HepG2 (cell line): ENCODE results near the gene KRTAP4-16. TPM values are rescaled to one million over a fixed set of nuclear protein-coding genes. Genes with fewer than 3 reads are reported as not detected.

Experiments used
- ATAC-seq: fragments of 200-7000 bp; cut with Tn5 transposase; 3 replicates; pipeline ENCODE4 v1.9.1; 2020; ENCODE audit warnings: mild to moderate bottlenecking, moderate library complexity
- BruUV-seq: library from RNA; stranded (reverse); fragments of 400-500 nt; replicated peaks from 2 replicates; lab custom pipeline; 2021; lab: Mats Ljungman, UMichigan
- CTCF ChIA-PET: fragments of 300-600 bp; formaldehyde crosslinking; extraction: SDS; loops from one replicate; lab custom pipeline; 2021; ENCODE audit warnings: low total read pairs, inconsistent platforms, low intra/inter-chr PET ratio; lab: Yijun Ruan, JAX
- POLR2A ChIA-PET: fragments of 350-600 bp; sonication (Branson Sonifier 250); formaldehyde crosslinking; loops from one replicate; lab custom pipeline; 2020; ENCODE audit warnings: antibody characterized with exemption, inconsistent platforms; lab: Yijun Ruan, JAX
- DNase-seq: peaks from one replicate; pipeline ENCODE4 v3.0.0-alpha.2; 2015; ENCODE audit warnings: low spot score
- FAIRE-seq: peaks from 3 replicates; lab custom pipeline; 2011; peaks lifted over from hg19 to GRCh38; lab: Jason Lieb, UNC
- H2AFZ ChIP-seq: one replicate; pipeline ENCODE4 v1.6.1; 2011; ENCODE audit warnings: low read length, inconsistent platforms
- H3K27ac ChIP-seq: fragments of 300-600 bp; 3 replicates; pipeline ENCODE4 v1.8.0; 2011; ENCODE audit warnings: mixed run types, mild to moderate bottlenecking, mixed read lengths, low read length, inconsistent platforms; ENCODE audit not compliant: insufficient read depth; ENCODE audit errors: extremely low read length
- H3K27me3 ChIP-seq, 2 experiments: fragments of 200-600 bp in 1 of 2; 2 replicates in 1 of 2; 3 replicates in 1 of 2; pipeline versions ENCODE4 v1.6.0 to v1.8.0; 2011; ENCODE audit warnings: low read length in 2 of 2, mild to moderate bottlenecking in 2 of 2, moderate library complexity in 2 of 2, inconsistent platforms in 1 of 2; ENCODE audit not compliant: insufficient read depth in 2 of 2, control insufficient read depth in 1 of 2
- H3K36me3 ChIP-seq, 2 experiments: fragments of 200-600 bp in 1 of 2; replicated peaks in 1 of 2; 2 replicates in 1 of 2; 3 replicates in 1 of 2; pipeline versions ENCODE4 v1.5.1 to v1.8.0; 2011; ENCODE audit warnings: low read length in 2 of 2, inconsistent platforms in 1 of 2; ENCODE audit not compliant: insufficient read depth in 2 of 2, control insufficient read depth in 1 of 2
- H3K4me1 ChIP-seq: 2 replicates; pipeline ENCODE4 v1.5.1; 2012; ENCODE audit warnings: low read length, inconsistent platforms; ENCODE audit not compliant: insufficient read depth
- H3K4me2 ChIP-seq: 2 replicates; pipeline ENCODE4 v1.6.0; 2011; ENCODE audit warnings: low read depth, low read length, inconsistent platforms
- H3K4me3 ChIP-seq, 3 experiments: fragments of 200-600 bp in 1 of 3; sonication (generic), shearing (Covaris generic) in 1 of 3; replicated peaks in 1 of 3; 2 replicates each; pipeline ENCODE4 v1.5.1; 2011 to 2016; ENCODE audit warnings: low read length in 3 of 3, inconsistent platforms in 2 of 3, low read depth in 2 of 3, mild to moderate bottlenecking in 2 of 3, control low read depth in 1 of 3, mixed read lengths in 1 of 3; ENCODE audit not compliant: insufficient read depth in 1 of 3
- H3K79me2 ChIP-seq: one replicate; pipeline ENCODE4 v1.6.1; 2011; ENCODE audit warnings: low read length, inconsistent platforms; ENCODE audit not compliant: insufficient read depth
- H3K9ac ChIP-seq: 2 replicates; pipeline ENCODE4 v1.6.0; 2011; ENCODE audit warnings: mild to moderate bottlenecking, low read depth, low read length, inconsistent platforms; ENCODE audit not compliant: insufficient read depth
- H3K9me3 ChIP-seq: 2 replicates; pipeline ENCODE4 v1.5.1; 2012; ENCODE audit warnings: mild to moderate bottlenecking, low read length
- H4K20me1 ChIP-seq: 2 replicates; pipeline ENCODE4 v1.6.0; 2011; ENCODE audit warnings: inconsistent platforms, mild to moderate bottlenecking, low read length, moderate library complexity; ENCODE audit not compliant: insufficient read depth
- ATF7-NPFF ChIP-seq: sonication (generic); formaldehyde crosslinking; IDR thresholded peaks from 2 replicates; pipeline ENCODE4 v1.8.1; 2023; ENCODE audit warnings: mild to moderate bottlenecking, low read depth, missing genetic modification reagents, moderate library complexity
- DMTF1 ChIP-seq: sonication (generic); formaldehyde crosslinking; IDR thresholded peaks from 2 replicates; pipeline ENCODE4 v1.4.0; 2020; ENCODE audit warnings: mild to moderate bottlenecking, missing genetic modification reagents
- EEA1 ChIP-seq: sonication (generic); formaldehyde crosslinking; IDR thresholded peaks from 2 replicates; pipeline ENCODE4 v1.5.1; 2020; ENCODE audit warnings: mild to moderate bottlenecking, missing genetic modification reagents, borderline replicate concordance
- HES4 ChIP-seq: sonication (generic); formaldehyde crosslinking; IDR thresholded peaks from 2 replicates; pipeline ENCODE4 v1.9.0; 2021; ENCODE audit warnings: mild to moderate bottlenecking, missing genetic modification reagents, borderline replicate concordance
- KDM3A ChIP-seq: IDR thresholded peaks from 2 replicates; pipeline ENCODE4 v1.6.1; 2018; ENCODE audit warnings: low read depth, missing compliant biosample characterization
- KDM6A ChIP-seq: IDR thresholded peaks from 2 replicates; pipeline ENCODE4 v1.6.1; 2016; ENCODE audit warnings: low read depth
- MATR3 ChIP-seq: sonication (generic); formaldehyde crosslinking; IDR thresholded peaks from 2 replicates; pipeline ENCODE4 v1.4.0; 2020; ENCODE audit warnings: missing genetic modification reagents
- NBN ChIP-seq: fragments of 450-650 bp; conservative IDR thresholded peaks from 2 replicates; pipeline ENCODE4 v1.6.1; 2017
- SYNCRIP ChIP-seq: fragments of 200-400 bp; formaldehyde crosslinking; IDR thresholded peaks from 2 replicates; pipeline ENCODE4 v1.6.1; 2018; ENCODE audit warnings: mild to moderate bottlenecking, low read depth, low read length; ENCODE audit not compliant: insufficient read depth
- TCF7L2 ChIP-seq: IDR thresholded peaks from 2 replicates; pipeline ENCODE4 v1.6.1; 2011; ENCODE audit warnings: mild to moderate bottlenecking, low read depth, low read length, moderate library complexity
- ZBTB1 ChIP-seq: sonication (generic); formaldehyde crosslinking; IDR thresholded peaks from 2 replicates; pipeline ENCODE4 v1.4.0; 2020; ENCODE audit warnings: missing genetic modification reagents, borderline replicate concordance
- ZBTB21 ChIP-seq: sonication (generic); formaldehyde crosslinking; IDR thresholded peaks from 2 replicates; pipeline ENCODE4 v1.4.0; 2020; ENCODE audit warnings: missing genetic modification reagents
- ZNF292 ChIP-seq: sonication (generic); formaldehyde crosslinking; IDR thresholded peaks from 2 replicates; pipeline ENCODE4 v1.8.1; 2022; ENCODE audit warnings: mild to moderate bottlenecking, low read depth, missing genetic modification reagents, borderline replicate concordance
- ZNF30 ChIP-seq: sonication (generic); formaldehyde crosslinking; IDR thresholded peaks from 2 replicates; pipeline ENCODE4 v1.5.0; 2020; ENCODE audit warnings: mild to moderate bottlenecking, missing genetic modification reagents
- ZNF513 ChIP-seq: sonication (generic); formaldehyde crosslinking; conservative IDR thresholded peaks from 2 replicates; pipeline ENCODE4 v1.5.0; 2020; ENCODE audit warnings: missing genetic modification reagents
- ZNF556 ChIP-seq: sonication (generic); formaldehyde crosslinking; IDR thresholded peaks from 2 replicates; pipeline ENCODE4 v1.4.0; 2020; ENCODE audit warnings: mild to moderate bottlenecking, missing genetic modification reagents, borderline replicate concordance
- ZNF615 ChIP-seq: sonication (generic); formaldehyde crosslinking; IDR thresholded peaks from 2 replicates; pipeline ENCODE4 v1.5.0; 2020; ENCODE audit warnings: mild to moderate bottlenecking, missing genetic modification reagents, borderline replicate concordance
- ZNF749 ChIP-seq: sonication (generic); formaldehyde crosslinking; IDR thresholded peaks from 2 replicates; pipeline ENCODE4 v1.8.0; 2022; ENCODE audit warnings: mild to moderate bottlenecking, missing genetic modification reagents, moderate library complexity, borderline replicate concordance
- in situ Hi-C: cut with HindIII; loops from 2 replicates; pipeline ENCODE4 v1.10.0; 2017; ENCODE audit warnings: low pct_unique_long_range_greater_than_20kb; ENCODE audit not compliant: extremely low pct_ligation_motif_present
- intact Hi-C: fragments of 100-400 bp; cut with micrococcal nuclease; formaldehyde crosslinking; loops from one replicate; pipeline ENCODE4 v1.10.0; 2022; ENCODE audit not compliant: unreplicated experiment
- polyA plus RNA-seq, 8 experiments: library from polyadenylated mRNA; depleted of rRNA in 3 of 8; stranded (reverse) in 7 of 8; unstranded in 1 of 8; fragments of >200 nt; fragmentation: Illumina TruSeq in 4 of 8; extraction: Trizol in 4 of 8; gene quantifications; 2 replicates each; pipeline versions ENCODE4 v1.2.1 to v1.2.3, GENCODE V29; 2011 to 2016; ENCODE audit warnings: low read depth in 4 of 8, missing spikeins in 1 of 8, mixed read lengths in 1 of 8; ENCODE audit not compliant: insufficient read depth in 1 of 8
- total RNA-seq, 5 experiments: library from RNA; depleted of rRNA; stranded (reverse); fragments of >200 nt; fragmentation: Illumina TruSeq; extraction: Trizol; gene quantifications; 2 replicates each; pipeline ENCODE4 v1.2.3, GENCODE V29; 2016; ENCODE audit warnings: low read depth in 1 of 5
- TF ChIP-seq, protein P1 (sequence below): sonication (generic); formaldehyde crosslinking; IDR thresholded peaks from 2 replicates; pipeline ENCODE4 v1.5.0; 2020; ENCODE audit warnings: missing genetic modification reagents
- TF ChIP-seq, protein P2 (sequence below): sonication (generic); formaldehyde crosslinking; IDR thresholded peaks from 2 replicates; pipeline ENCODE4 v1.4.0; 2020; ENCODE audit warnings: missing genetic modification reagents

KRTAP4-16 gene
- total and polyA plus RNA-seq, 2 of the 13 experiments (the other 11 are each of a cell fraction or from before 2014, with no cell fraction given) = not detected

- H3K9ac ChIP-seq = no peak overlapping the region
- no peak overlapping the region for H3K4me3 ChIP-seq
- no peaks in the 10 kb centered on the region for H4K20me1 ChIP-seq
- H3K4me1 ChIP-seq = peaks cover 17% of the 10 kb centered on the region
- intact Hi-C loops = no loop called here
- H3K27me3 ChIP-seq = no peaks in the 10 kb centered on the region
- H3K4me2 ChIP-seq = no peak overlapping the region
- in situ Hi-C loops = loop anchor here (10.0 kb wide), 1 partner anchor 98 kb away; no protein-coding TSS in a partner anchor
- DNase-seq (no peak), FAIRE-seq (no peak), ATAC-seq (no peak)
- CTCF ChIA-PET = no interaction called here
- no peaks in the 10 kb centered on the region for H3K9me3 ChIP-seq
- H3K79me2 ChIP-seq = no peaks in the 10 kb centered on the region
- TF ChIP-seq, protein P1, sequence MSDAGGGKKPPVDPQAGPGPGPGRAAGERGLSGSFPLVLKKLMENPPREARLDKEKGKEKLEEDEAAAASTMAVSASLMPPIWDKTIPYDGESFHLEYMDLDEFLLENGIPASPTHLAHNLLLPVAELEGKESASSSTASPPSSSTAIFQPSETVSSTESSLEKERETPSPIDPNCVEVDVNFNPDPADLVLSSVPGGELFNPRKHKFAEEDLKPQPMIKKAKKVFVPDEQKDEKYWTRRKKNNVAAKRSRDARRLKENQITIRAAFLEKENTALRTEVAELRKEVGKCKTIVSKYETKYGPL (CRISPR knock-in tag) = no peak
- no peak for TF ChIP-seq MATR3
- no peak for TF ChIP-seq KDM6A
- no peak for TF ChIP-seq TCF7L2
- TF ChIP-seq DMTF1 (CRISPR knock-in tag) = no peak
- TF ChIP-seq ZNF556 (CRISPR knock-in tag) = no peak
- no peak for TF ChIP-seq NBN
- no peak for TF ChIP-seq HES4 (CRISPR knock-in tag)
- TF ChIP-seq ZNF749 (CRISPR knock-in tag) = no peak
- no peak for TF ChIP-seq ZNF30 (CRISPR knock-in tag)
- TF ChIP-seq ZNF292 = no peak
- TF ChIP-seq, protein P2, sequence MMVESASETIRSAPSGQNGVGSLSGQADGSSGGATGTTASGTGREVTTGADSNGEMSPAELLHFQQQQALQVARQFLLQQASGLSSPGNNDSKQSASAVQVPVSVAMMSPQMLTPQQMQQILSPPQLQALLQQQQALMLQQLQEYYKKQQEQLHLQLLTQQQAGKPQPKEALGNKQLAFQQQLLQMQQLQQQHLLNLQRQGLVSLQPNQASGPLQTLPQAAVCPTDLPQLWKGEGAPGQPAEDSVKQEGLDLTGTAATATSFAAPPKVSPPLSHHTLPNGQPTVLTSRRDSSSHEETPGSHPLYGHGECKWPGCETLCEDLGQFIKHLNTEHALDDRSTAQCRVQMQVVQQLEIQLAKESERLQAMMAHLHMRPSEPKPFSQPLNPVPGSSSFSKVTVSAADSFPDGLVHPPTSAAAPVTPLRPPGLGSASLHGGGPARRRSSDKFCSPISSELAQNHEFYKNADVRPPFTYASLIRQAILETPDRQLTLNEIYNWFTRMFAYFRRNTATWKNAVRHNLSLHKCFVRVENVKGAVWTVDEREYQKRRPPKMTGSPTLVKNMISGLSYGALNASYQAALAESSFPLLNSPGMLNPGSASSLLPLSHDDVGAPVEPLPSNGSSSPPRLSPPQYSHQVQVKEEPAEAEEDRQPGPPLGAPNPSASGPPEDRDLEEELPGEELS (CRISPR knock-in tag) = no peak
- no peak for TF ChIP-seq ZNF513 (CRISPR knock-in tag)
- no peak for TF ChIP-seq ZBTB1 (CRISPR knock-in tag)
- TF ChIP-seq EEA1 (CRISPR knock-in tag) = no peak
- no peak for TF ChIP-seq ATF7-NPFF (CRISPR knock-in tag)
- no peak for TF ChIP-seq ZBTB21 (CRISPR knock-in tag)
- TF ChIP-seq ZNF615 (CRISPR knock-in tag) = no peak
- no peak for TF ChIP-seq KDM3A (CRISPR knock-in tag)
- TF ChIP-seq SYNCRIP = no peak
- no TSS peak for BruUV-seq
- POLR2A ChIA-PET = no interaction called here
- H3K36me3 ChIP-seq = no peaks in the 10 kb centered on the region
- H2AFZ ChIP-seq = no peak overlapping the region
- H3K27ac ChIP-seq = no peak overlapping the region
Measured at GRCh38 chr17:41052566-41052965, 49.4 kb downstream of the KRTAP4-16 start.
